LNCAP (cell line): Measurements from ENCODE around the gene PPIL4.
A peak's percentile ranks its signal among the peaks of the same experiment; 100 is the strongest.

ENCODE experiments used
- TF ChIP-seq, protein P1 (sequence below): fragments of 450-650 bp; IDR thresholded peaks from 2 replicates; pipeline ENCODE4 v1.5.1; 2017; ENCODE audit warnings: mild to moderate bottlenecking

The PPIL4 gene

DNA sequence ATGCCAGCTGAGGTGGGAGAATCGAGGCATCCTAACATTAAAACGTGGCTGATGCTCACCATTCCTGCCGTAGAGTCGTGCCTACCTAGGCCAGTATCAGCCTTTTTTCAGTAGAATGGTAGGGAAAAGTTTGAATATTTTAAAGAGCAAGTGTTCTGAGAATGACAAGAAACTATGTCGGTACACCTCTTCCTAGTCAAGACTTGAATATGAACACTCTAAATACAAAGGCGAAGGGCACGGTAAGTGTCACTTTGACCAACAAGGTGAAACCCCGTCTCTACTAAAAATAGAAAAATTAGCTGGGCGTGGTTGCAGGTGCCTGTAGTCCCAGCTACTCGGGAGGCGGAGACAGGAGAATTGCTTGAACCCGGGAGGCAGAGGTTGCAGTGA, 21.3 kb upstream of the PPIL4 start:
- TF ChIP-seq, protein P1, sequence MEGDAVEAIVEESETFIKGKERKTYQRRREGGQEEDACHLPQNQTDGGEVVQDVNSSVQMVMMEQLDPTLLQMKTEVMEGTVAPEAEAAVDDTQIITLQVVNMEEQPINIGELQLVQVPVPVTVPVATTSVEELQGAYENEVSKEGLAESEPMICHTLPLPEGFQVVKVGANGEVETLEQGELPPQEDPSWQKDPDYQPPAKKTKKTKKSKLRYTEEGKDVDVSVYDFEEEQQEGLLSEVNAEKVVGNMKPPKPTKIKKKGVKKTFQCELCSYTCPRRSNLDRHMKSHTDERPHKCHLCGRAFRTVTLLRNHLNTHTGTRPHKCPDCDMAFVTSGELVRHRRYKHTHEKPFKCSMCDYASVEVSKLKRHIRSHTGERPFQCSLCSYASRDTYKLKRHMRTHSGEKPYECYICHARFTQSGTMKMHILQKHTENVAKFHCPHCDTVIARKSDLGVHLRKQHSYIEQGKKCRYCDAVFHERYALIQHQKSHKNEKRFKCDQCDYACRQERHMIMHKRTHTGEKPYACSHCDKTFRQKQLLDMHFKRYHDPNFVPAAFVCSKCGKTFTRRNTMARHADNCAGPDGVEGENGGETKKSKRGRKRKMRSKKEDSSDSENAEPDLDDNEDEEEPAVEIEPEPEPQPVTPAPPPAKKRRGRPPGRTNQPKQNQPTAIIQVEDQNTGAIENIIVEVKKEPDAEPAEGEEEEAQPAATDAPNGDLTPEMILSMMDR = no peak

DNA sequence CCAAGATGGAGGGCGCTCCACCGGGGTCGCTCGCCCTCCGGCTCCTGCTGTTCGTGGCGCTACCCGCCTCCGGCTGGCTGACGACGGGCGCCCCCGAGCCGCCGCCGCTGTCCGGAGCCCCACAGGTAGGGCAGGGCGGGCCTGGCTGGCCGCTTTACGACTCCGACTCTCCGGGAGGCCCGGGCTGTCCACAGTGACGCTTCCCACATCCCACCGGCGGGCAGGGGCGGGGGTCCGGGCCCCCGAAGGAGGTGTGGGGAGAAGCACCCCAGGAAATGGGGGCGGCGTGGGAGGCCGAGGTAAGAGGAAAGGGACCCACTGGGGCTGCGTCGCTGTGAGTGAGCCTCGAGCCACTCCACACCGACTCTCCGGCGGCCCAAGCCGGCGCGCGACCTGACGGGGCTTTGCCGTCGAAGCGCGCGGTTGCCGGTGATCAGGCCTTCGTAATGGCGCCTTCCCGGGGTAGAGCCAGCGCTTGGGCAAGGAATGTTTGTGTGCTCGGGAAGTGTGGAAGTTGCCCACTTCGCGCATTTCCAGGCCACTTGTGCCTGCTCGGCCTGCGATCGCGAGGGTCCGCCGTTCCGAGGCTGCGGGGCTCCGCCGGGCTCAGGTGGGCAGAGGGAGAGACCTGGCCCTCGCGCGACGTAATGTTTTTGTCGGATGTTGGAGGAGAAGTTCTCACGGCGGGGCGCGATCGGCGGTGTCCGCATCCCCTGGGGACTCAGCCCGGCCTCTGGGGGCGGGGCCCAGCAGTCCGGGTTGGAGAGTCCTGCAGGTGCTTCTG, 20.8 kb upstream of the PPIL4 start:
- TF ChIP-seq, protein P1 = no peak

DNA sequence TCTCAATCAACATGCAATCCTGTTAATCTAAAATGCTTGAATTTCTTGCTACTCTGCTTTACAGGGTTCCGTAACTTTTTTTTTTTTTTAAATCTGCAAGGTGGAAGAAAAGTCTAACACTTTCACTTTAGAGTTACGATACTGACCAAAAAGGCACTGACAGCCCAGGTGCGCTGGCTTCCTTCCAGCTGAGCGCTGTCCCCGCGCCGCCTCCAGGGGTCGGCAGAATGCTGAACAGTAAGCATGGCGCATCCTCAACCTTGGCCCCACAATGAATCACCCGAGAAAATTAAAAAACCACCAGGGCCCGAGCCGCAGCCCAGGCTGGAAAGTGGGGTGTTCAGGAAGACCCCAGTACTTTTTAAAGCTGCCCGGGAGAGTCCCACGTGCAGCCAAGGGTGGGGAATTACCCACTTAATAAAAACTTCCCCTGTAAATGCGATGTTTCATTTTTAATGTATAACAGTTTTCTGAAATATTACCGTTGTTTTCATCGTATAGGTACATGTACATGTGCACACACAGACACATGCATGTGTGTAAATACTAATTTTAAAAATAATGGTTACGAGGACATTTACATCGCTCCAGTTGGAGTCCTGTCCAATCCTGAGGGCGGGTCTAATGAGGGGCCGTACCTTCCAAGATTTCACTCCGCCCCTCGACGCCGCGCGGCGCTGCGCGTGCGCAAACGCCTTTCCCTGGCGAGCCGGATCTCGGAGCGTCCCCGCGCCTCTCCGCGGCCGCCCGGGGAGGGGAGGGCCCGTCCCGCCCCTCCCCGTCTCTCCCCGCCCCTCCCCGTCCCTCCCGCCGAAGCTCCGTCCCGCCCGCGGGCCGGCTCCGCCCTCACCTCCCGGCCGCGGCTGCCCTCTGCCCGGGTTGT, 19.9 kb upstream of the PPIL4 start, which contains the start of gene GINM1:
Gene GINM1, plus strand, starts transcription at position 849 of the 883 bp plus-strand sequence. CDS start 40 bp downstream, outside the sequence.
- TF ChIP-seq, protein P1 = peak; percentile 81

DNA sequence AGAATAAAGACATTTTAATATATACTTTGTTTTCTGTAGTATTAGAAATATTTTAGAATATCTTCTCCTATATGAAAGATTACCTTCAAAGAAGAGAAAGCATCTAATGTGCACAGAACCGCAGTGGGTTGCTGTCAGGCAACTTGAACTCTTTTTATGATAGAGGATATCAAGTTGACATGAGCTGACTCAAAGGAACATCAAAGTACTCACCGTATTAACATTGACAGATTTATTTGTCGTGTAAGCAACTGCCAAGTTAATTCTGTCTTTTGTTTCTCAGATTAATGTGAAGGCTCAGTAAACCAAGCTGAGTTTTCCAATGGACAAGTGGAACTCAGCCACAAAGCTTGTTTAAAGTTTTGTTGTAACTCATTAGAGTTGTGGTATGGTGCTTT, 18.1 kb upstream of the PPIL4 start:
- TF ChIP-seq, protein P1 = no peak

DNA sequence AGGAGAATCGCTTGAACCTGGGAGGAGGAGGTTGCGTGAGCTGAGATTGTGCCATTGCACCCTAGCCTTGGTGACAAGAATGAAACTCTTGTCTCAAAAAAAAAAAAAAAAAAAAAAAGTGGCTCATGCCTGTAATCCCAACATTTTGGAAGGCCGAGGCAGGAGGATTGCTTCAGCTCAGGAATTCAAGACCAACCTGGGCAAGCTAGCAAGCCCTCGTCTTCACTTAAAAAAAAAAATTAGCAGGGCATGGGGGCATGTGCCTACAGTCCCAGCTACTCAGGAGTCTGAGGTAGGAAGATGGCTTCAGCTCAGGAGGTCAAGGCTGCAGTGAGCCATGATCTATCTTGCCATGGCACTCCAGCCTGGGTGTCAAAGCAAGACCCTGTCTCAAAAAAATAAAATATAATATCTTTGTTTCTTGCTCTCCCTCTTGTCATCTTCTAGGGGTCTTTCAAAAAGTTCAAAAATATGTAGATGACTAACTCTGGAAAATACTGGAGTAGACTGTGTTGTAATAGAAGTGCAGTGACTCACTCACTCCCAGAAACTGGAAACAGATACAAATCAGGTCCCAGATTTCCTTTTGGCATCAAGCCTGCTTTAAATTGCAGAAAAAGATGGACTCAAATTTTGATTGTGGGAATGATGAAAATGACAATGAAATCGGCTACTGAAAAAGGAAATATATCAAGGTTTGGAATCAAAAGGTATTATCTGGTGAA, 17.5 kb upstream of the PPIL4 start:
- TF ChIP-seq, protein P1 = no peak

DNA sequence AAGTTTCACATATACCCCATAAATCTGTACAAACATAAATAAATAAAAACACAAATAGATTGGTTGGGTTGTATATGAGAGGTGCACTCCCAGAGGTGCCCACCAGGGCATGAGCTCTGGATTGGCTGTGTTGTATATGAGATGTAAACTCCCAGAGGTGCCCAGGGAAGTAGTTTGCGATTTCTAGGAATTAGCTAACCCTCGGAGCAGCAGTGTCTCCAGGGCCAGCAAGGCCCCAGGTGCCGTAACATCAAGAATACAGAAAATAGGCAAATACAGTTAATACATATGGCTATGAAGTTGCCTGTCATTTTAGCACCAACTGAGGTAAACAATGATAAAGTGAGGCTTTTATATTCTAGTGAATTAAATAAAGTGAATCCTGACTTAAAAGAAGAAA, 14.9 kb upstream of the PPIL4 start:
- TF ChIP-seq, protein P1 = peak; percentile 28; the same call in 1 of the 2 replicates

DNA sequence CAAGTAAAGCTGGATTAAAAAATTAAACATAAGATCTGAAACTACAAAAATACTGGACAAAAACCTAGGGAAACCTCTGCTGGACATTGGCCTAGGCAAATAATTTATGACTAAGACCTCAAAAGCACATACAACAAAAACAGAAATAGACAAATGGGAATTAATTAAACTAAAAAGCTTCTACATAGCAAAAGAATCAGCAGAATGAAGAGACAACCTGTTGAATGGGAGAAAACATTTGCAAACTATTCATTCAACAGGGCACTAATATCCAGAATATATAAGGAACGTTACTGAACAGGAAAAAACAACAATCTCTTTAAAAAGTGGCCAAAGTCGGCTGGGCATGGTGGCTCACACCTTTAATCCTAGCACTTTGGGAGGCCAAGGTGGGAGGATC, 13.5 kb upstream of the PPIL4 start:
- TF ChIP-seq, protein P1 = no peak
